HCT116 (cell line): ENCODE results near the gene EPHX1.

Experiments used
- CBX3 ChIP-seq: IDR thresholded peaks from 2 replicates; pipeline ENCODE4 v1.6.1; 2012; ENCODE audit warnings: low read depth
- CEBPB ChIP-seq: IDR thresholded peaks from 2 replicates; pipeline ENCODE4 v1.6.1; 2012; ENCODE audit warnings: low read depth
- ELF1 ChIP-seq: IDR thresholded peaks from 2 replicates; pipeline ENCODE4 v1.6.1; 2012; ENCODE audit warnings: low read depth, borderline replicate concordance
- EZH2 ChIP-seq: fragments of 200-600 bp; sonication (generic); IDR thresholded peaks from 2 replicates; pipeline ENCODE4 v1.6.1; 2017; ENCODE audit warnings: antibody characterized with exemption, mixed run types
- FOSL1 ChIP-seq: IDR thresholded peaks from 2 replicates; pipeline ENCODE4 v1.6.1; 2012; ENCODE audit warnings: low read depth
- JUND ChIP-seq: IDR thresholded peaks from 2 replicates; pipeline ENCODE4 v1.6.1; 2012
- POLR2A ChIP-seq: IDR thresholded peaks from 2 replicates; pipeline ENCODE4 v1.7.0; 2011; ENCODE audit warnings: borderline replicate concordance; ENCODE audit not compliant: insufficient read depth, insufficient read length; ENCODE audit errors: extremely low read depth
- POLR2AphosphoS5 ChIP-seq: IDR thresholded peaks from 2 replicates; pipeline ENCODE4 v1.6.1; 2011; ENCODE audit warnings: mild to moderate bottlenecking, low read depth, low read length, moderate library complexity
- RAD21 ChIP-seq: IDR thresholded peaks from 2 replicates; pipeline ENCODE4 v1.6.1; 2012; ENCODE audit warnings: low read depth, mild to moderate bottlenecking
- TCF7L2 ChIP-seq: IDR thresholded peaks from 2 replicates; pipeline ENCODE4 v1.7.0; 2011; ENCODE audit warnings: borderline replicate concordance, inconsistent platforms; ENCODE audit not compliant: insufficient read depth, insufficient read length; ENCODE audit errors: extremely low read depth
- YY1 ChIP-seq: IDR thresholded peaks from 2 replicates; pipeline ENCODE4 v1.6.1; 2011; ENCODE audit warnings: low read length, low read depth, moderate library complexity, mild to moderate bottlenecking; ENCODE audit not compliant: insufficient replicate concordance; ENCODE audit errors: extremely low read depth
- TF ChIP-seq, protein P1 (sequence below), 3 experiments: fragments of 200-600 bp in 1 of 3; sonication (generic) in 1 of 3; IDR thresholded peaks in 2 of 3; conservative IDR thresholded peaks in 1 of 3; 2 replicates each; pipeline ENCODE4 v1.5.1; 2012 to 2017; ENCODE audit warnings: low read depth in 2 of 3, low read length in 2 of 3, antibody characterized with exemption in 1 of 3, borderline replicate concordance in 1 of 3, control low read depth in 1 of 3, mild to moderate bottlenecking in 1 of 3, mixed read lengths in 1 of 3, mixed run types in 1 of 3, moderate library complexity in 1 of 3; ENCODE audit not compliant: insufficient read depth in 1 of 3
- TF ChIP-seq, protein P2 (sequence below): IDR thresholded peaks from 2 replicates; pipeline ENCODE4 v1.6.1; 2012

DNA sequence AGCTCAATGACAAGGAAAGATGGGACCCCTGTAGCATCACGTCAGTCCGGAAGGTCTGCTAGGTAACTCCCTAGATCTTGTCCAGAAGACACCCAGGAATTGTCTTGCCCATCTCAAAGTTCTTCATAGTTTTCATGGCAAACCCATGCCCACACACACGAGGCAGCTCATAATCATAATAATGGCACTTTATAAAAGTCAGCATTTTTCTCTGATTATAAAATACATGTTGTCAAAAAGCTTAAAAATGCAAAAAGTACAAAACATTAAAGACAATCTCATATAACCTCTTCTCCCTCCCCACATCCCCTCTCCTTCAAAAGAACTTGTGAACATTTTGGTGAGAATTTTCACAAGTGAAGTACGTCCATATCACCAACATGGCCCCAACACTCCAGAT lies 30.8 kb downstream of the EPHX1 start:
- TF ChIP-seq POLR2AphosphoS5, result no peak
- TF ChIP-seq CEBPB, result no peak
- TF ChIP-seq, protein P1, sequence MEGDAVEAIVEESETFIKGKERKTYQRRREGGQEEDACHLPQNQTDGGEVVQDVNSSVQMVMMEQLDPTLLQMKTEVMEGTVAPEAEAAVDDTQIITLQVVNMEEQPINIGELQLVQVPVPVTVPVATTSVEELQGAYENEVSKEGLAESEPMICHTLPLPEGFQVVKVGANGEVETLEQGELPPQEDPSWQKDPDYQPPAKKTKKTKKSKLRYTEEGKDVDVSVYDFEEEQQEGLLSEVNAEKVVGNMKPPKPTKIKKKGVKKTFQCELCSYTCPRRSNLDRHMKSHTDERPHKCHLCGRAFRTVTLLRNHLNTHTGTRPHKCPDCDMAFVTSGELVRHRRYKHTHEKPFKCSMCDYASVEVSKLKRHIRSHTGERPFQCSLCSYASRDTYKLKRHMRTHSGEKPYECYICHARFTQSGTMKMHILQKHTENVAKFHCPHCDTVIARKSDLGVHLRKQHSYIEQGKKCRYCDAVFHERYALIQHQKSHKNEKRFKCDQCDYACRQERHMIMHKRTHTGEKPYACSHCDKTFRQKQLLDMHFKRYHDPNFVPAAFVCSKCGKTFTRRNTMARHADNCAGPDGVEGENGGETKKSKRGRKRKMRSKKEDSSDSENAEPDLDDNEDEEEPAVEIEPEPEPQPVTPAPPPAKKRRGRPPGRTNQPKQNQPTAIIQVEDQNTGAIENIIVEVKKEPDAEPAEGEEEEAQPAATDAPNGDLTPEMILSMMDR (IDR thresholded peaks at IDR 0.05 in 2 of 3, conservative IDR thresholded peaks at IDR 0.05 in 1 of 3; ENCODE audit: borderline replicate concordance in 1 of 3, insufficient read depth in 1 of 3, low read depth in 2 of 3, low read length in 2 of 3), result no peak
- no peak for TF ChIP-seq FOSL1
- TF ChIP-seq JUND, result no peak
- TF ChIP-seq CBX3, result no peak
- no peak for TF ChIP-seq POLR2A
- TF ChIP-seq TCF7L2, result no peak
- TF ChIP-seq EZH2, result no peak
- no peak for TF ChIP-seq RAD21
- no peak for TF ChIP-seq ELF1
- no peak for TF ChIP-seq YY1
- TF ChIP-seq, protein P2, sequence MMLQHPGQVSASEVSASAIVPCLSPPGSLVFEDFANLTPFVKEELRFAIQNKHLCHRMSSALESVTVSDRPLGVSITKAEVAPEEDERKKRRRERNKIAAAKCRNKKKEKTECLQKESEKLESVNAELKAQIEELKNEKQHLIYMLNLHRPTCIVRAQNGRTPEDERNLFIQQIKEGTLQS, result no peak
